ENCODE results near the gene MARCHF9. TPM values are rescaled to one million over a fixed set of nuclear protein-coding genes. Genes with fewer than 3 reads are reported as not detected.

Gene MARCHF9, protein sequence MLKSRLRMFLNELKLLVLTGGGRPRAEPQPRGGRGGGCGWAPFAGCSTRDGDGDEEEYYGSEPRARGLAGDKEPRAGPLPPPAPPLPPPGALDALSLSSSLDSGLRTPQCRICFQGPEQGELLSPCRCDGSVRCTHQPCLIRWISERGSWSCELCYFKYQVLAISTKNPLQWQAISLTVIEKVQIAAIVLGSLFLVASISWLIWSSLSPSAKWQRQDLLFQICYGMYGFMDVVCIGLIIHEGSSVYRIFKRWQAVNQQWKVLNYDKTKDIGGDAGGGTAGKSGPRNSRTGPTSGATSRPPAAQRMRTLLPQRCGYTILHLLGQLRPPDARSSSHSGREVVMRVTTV
- total RNA-seq = 2.7 and 7.5 TPM in 2 replicates

DNA sequence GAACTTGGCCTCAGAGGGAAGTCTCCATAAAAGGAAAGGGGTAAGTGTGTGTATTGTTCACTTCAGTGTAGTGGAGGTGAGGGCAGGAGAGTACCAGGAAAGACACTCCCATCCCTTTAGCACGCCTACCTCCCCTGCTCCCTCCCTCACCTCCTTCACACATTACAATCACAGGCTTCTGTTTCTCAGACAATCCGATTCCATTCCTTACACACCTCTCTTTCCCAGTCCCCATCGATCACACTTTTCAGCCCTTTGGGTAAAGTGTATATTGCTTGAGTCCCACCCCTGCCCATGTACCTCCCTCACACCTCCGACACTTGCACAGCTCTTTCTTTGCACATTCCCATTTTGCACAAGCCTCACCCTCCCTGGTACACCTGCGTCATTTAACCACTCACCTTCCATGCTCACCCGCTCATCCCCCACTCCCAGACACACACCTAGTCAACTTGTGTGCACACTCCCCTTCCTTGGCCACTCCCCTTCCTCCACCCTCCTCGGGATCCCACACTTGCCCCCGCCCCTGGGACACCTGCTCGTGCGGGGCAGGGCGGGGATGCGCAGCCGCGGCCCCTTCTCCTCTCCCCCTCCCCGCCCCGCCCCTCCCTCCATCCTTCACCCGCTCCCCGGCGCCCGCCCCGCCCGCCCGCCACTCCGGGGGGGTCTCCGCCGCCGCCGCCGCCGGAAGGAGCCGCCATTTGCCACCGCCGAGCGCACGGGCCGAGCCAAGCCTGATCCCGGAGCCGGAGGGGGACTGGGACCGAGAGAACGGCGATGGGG is at the start of gene MARCHF9:
Gene MARCHF9, plus strand, starts transcription at position 693 of the 783 bp plus-strand sequence. CDS start 426 bp downstream, outside the sequence.

DNA sequence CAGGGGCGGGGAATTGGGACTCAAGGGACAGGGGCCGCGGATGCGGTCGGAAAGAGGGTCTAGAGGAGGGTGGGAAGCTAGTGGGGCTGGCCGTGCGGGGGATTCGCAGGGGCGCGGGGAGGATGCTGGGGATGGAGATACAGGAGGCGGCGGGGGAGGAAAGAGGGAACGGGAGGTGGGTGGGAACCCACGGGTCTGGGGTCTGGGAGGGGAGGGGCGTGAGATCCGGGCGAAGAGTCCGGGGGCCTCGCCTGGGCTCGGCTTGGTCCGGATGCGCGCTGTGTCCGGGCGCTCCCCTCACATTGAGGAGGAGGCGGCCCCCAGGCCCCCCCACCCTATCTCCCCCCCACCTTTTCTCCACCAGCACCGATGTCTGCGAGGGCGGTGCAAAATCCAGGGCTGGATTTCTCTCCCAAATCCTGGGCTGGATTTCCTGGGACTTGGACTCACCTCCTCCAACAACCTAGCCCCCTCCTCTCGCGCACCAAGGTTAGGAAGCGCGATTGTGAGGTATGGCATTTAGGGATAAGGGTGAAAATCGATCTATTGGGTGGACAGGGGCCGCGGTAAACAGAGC is 16.2 kb upstream of the MARCHF9 start, which contains the start of gene AGAP2:
Gene AGAP2, minus strand, starts transcription at position 82 of the 577 bp plus-strand sequence. CDS start 496 bp downstream, outside the sequence.

GRCh38 chr12:57744777-57745484 is 10.0 kb upstream of the MARCHF9 start, which contains the start of gene TSPAN31:
TSS of gene TSPAN31 (plus strand) at chr12:57745039. CDS start at chr12:57745155, 116 bp downstream.

GRCh38 chr12:57751788-57752667 is 2.9 kb upstream of the MARCHF9 start, which contains the start of gene CDK4:
TSS of gene CDK4 (minus strand) at chr12:57752310. CDS start at chr12:57751717, 593 bp downstream.

DNA sequence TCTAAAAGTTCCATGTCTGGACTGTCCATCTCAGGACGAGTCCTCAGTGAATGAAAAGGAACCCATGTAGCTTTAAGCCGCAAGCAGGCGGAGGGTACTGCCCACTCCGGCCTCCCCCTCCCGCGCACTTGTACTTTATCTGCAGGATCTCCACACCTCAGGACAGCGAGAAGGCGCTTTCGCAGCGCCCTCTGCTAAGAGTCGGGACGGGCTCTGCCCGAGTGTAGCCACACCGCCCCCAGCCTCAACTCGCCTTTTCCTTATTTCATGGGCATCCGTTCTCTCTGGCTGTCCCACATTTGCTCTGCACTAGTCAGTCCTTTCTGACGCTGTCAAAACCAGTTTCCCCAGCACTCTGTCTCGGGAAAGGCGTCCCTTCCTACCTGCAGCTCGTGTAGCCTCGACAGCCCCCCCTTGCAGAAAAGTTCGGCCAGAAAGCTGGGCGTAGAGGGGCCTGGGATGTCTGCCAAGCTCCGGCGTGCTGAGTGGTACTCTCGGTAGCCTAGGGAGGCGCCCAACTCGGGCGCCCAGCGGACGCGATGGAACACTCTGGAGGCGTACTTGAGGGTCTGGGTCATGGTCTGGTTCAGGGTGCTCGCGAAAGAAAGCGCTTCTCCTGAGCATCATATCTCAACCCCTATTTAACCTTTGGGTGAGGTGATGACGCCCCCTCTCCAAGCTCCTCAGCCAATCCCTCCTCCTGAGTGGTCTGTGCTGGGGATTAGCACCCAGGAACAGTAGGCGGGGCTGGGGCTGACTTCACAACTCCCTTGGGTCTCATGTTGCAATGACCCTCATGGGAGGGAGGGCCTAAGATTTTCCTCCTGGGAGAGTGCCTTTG is 11.8 kb downstream of the MARCHF9 start, which contains the start of gene CYP27B1:
Gene CYP27B1, minus strand, starts transcription at position 615 of the 841 bp plus-strand sequence. Its CDS starts 37 bp downstream, at position 578.

GRCh38 chr12:57771873-57772428 is 17.0 kb downstream of the MARCHF9 start, which contains the start of gene METTL1:
TSS of gene METTL1 (minus strand) at chr12:57772105. CDS start at chr12:57772083, 22 bp downstream.

GRCh38 chr12:57772429-57773322 is 17.8 kb downstream of the MARCHF9 start, which contains the start of gene EEF1AKMT3:
TSS of gene EEF1AKMT3 (plus strand) at chr12:57772614. CDS start at chr12:57772725, 111 bp downstream.

DNA sequence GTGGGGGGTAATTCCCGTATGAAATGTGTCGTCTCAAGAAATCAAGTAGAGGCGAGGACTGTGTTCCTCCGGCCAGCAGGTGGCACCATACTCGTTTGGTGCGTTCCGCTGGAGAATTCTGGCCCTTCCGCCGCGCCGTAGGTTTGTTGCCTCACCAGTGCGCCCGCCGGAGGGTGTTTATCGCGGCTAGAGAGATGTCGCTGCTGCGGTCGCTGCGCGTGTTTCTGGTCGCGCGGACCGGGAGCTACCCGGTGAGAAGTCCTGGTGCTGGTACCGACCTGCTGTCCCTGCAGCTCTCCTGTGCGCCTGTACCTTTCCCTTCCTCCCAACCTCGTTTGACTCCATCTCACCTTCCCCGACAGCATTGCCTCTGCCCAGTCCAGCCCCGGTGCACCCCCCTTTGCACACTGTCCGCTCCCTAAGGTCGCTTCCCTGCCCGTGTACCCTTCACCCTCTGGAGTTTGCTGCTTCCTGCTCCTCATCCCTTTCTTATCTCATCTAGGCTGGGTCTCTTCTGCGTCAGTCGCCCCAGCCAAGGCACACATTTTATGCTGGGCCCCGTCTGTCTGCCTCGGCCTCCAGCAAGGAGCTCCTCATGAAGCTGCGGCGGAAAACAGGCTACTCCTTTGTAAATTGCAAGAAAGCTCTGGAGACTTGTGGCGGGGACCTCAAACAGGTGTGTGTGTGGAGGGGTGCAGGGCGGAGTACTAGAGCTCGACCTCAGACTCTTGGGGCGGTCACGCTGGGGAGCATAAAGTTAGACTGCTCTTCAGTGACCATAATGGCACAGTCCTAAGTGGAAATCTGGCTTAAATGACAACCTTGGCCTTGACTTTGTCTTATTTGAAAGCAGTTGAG is 27.9 kb downstream of the MARCHF9 start, which contains the start of gene TSFM:
Gene TSFM, plus strand, starts transcription at position 180 of the 858 bp plus-strand sequence. Its CDS starts 15 bp downstream, at position 195.

Small RNA genes lying within 50 kb of the gene (small RNA-seq; reads per million reads assigned to genes)
- not detected for gene RNU6-1083P

Other genes with a start within 250 kb of the MARCHF9 start
- gene DDIT3, start 234.6 kb upstream of the MARCHF9 start, total RNA-seq = 4.9 and 5.9 TPM in 2 replicates
- gene MBD6, start 232.3 kb upstream of the MARCHF9 start, total RNA-seq = 9.3 and 12.7 TPM in 2 replicates
- 145 and 151 TPM in 2 replicates for gene DCTN2, start 207.9 kb upstream of the MARCHF9 start, total RNA-seq
- gene KIF5A, start 205.1 kb upstream of the MARCHF9 start, total RNA-seq = not detected in 2 replicates
- gene PIP4K2C, start 163.9 kb upstream of the MARCHF9 start, total RNA-seq = 9.1 and 9.6 TPM in 2 replicates
- 0.48 and 1.3 TPM in 2 replicates for gene DTX3, start 150.3 kb upstream of the MARCHF9 start, total RNA-seq
- gene ARHGEF25, start 143.7 kb upstream of the MARCHF9 start, total RNA-seq = 0.10 and 0.98 TPM in 2 replicates
- not detected in 2 replicates for gene B4GALNT1, start 121.9 kb upstream of the MARCHF9 start, total RNA-seq
- 182 and 199 TPM in 2 replicates for gene OS9, start 61.0 kb upstream of the MARCHF9 start, total RNA-seq
- gene AGAP2, start 16.4 kb upstream of the MARCHF9 start, total RNA-seq = 0.29 and 0.33 TPM in 2 replicates
- gene TSPAN31, start 10.1 kb upstream of the MARCHF9 start, total RNA-seq = 33.3 and 47.4 TPM in 2 replicates
- gene CDK4, start 2.8 kb upstream of the MARCHF9 start, total RNA-seq = 215 and 222 TPM in 2 replicates
- under 0.01 and 0.67 TPM in 2 replicates for gene CYP27B1, start 12.0 kb downstream of the MARCHF9 start, total RNA-seq
- gene METTL1, start 17.0 kb downstream of the MARCHF9 start, total RNA-seq = 5.9 TPM in 2 replicates
- gene EEF1AKMT3, start 17.5 kb downstream of the MARCHF9 start, total RNA-seq = 8.8 and 10.5 TPM in 2 replicates
- 15.7 and 17.4 TPM in 2 replicates for gene TSFM, start 27.7 kb downstream of the MARCHF9 start, total RNA-seq
- gene AVIL, start 63.6 kb downstream of the MARCHF9 start, total RNA-seq = 0.98 and 1.1 TPM in 2 replicates
- gene CTDSP2, start 91.6 kb downstream of the MARCHF9 start, total RNA-seq = 81.9 and 99.9 TPM in 2 replicates
- gene ATP23, start 186.5 kb downstream of the MARCHF9 start, total RNA-seq = 5.1 and 5.6 TPM in 2 replicates

Data from vein endothelial cell (primary cell).